Kidney (tissue), 14 donors: ENCODE results near the gene FHOD1. TPM values are rescaled to one million over a fixed set of nuclear protein-coding genes. Genes with fewer than 3 reads are reported as not detected.

ENCODE experiments used
- DNase-seq, 5 donors: peaks; one replicate each; pipeline ENCODE4 v3.0.0-alpha.2; 2013 to 2020
- FAIRE-seq: peaks from 2 replicates; lab custom pipeline; 2012; peaks lifted over from hg19 to GRCh38; lab: Jason Lieb, UNC
- H3K27ac ChIP-seq, 2 donors: one replicate each; pipeline ENCODE4 v1.7.0; 2013; ENCODE audit warnings: low read depth in 2 of 2, low read length in 2 of 2, inconsistent platforms in 1 of 2
- H3K27me3 ChIP-seq: one replicate; pipeline ENCODE4 v1.7.1; 2013; ENCODE audit warnings: low read length, inconsistent platforms; ENCODE audit not compliant: control insufficient read depth, insufficient read depth
- H3K36me3 ChIP-seq, 3 donors: one replicate each; pipeline versions ENCODE4 v1.7.0 to v1.7.1; 2013; ENCODE audit warnings: low read length in 3 of 3, control low read depth in 1 of 3, inconsistent platforms in 1 of 3; ENCODE audit not compliant: insufficient read depth in 3 of 3, control insufficient read depth in 2 of 3
- H3K4me1 ChIP-seq, 3 donors: one replicate each; pipeline versions ENCODE4 v1.7.0 to v1.7.1; 2013; ENCODE audit warnings: low read length in 3 of 3, inconsistent platforms in 1 of 3, low read depth in 1 of 3; ENCODE audit not compliant: control insufficient read depth in 2 of 3, insufficient read depth in 2 of 3
- H3K4me3 ChIP-seq, 3 donors: one replicate each; pipeline versions ENCODE4 v1.7.0 to v1.8.1; 2013; ENCODE audit warnings: low read length in 3 of 3, control low read depth in 1 of 3, inconsistent platforms in 1 of 3
- H3K9ac ChIP-seq, 3 donors: one replicate each; pipeline versions ENCODE4 v1.7.0 to v1.7.1; 2013; ENCODE audit warnings: low read length in 3 of 3, control low read depth in 1 of 3, inconsistent platforms in 1 of 3
- H3K9me3 ChIP-seq, 3 donors: one replicate each; pipeline versions ENCODE4 v1.7.0 to v1.7.1; 2013; ENCODE audit warnings: low read length in 3 of 3, control low read depth in 1 of 3, inconsistent platforms in 1 of 3; ENCODE audit not compliant: control insufficient read depth in 2 of 3, insufficient read depth in 1 of 3
- intact Hi-C: fragments of 100-400 bp; cut with DNase I; formaldehyde crosslinking; loops from one replicate; pipeline ENCODE4 v1.11.1; 2022
- polyA plus RNA-seq: library from polyadenylated mRNA; stranded (reverse); fragments of 350-450 nt; fragmentation: Illumina TruSeq; extraction: RNeasy Lipid Tissue Mini Kit (QIAGEN cat#74804); gene quantifications from one replicate; pipeline ENCODE4 v1.2.3, GENCODE V29; 2014; ENCODE audit warnings: low read depth, low replicate concordance; ENCODE audit not compliant: insufficient read depth
- total RNA-seq: library from RNA; stranded (reverse); fragmentation: NEBNext Ultra II Directional; extraction: Animal tissue kit (Norgen Biotek cat#: 25700); gene quantifications from one replicate; pipeline ENCODE4 v1.2.1, GENCODE V29; 2021
- TF ChIP-seq, protein P1 (sequence below): IDR thresholded peaks from 3 replicates; pipeline ENCODE4 v1.5.1; 2012; ENCODE audit warnings: mild to moderate bottlenecking, moderate library complexity, borderline replicate concordance; ENCODE audit not compliant: insufficient read depth; ENCODE audit errors: extremely low read depth
- donor health status: control.
- donor health status: control.
- donor health status: control.
- donor health status: control.
- donor health status: control.
- donor health status: DM: yes; HTN: yes; CAD: no.
- donor health status: Normal renal cell carcinoma (clear cell type).

The FHOD1 gene
- total and polyA plus RNA-seq, 2 donors from 2014 or later: 21.0 to 30.4 TPM

DNA sequence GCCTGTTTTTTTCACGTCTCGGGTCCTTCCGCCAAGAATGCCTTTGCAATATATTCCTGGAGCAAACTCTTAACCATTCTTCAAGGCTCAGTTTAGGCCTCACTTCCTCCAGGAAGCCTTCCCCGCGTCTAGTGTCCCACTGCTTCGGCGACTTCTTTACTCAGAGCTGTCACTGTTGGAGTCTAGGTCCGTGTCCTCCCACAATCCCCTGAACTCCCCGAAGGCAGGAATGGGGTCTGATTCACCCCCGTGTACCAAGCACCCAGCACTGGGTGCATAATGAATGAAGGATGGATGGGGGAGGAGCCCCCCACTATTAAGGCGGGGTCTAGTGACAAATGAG is 64.0 kb downstream of the FHOD1 start:
- Histone ChIP-seq H3K27me3 (no peaks in the 10 kb centered on the region), H3K9ac (peak overlapping the region; percentile 36 to 52 (median 46)), H3K36me3 (no peaks in the 10 kb centered on the region), H3K9me3 (no peaks in the 10 kb centered on the region), H3K4me1 (peaks cover 0 to 30% (median 9%) of the 10 kb centered on the region in 3 donors), H3K27ac (peak overlapping the region; percentile 95 to 96), H3K4me3 (peak overlapping the region; percentile 76 to 81 (median 79))
- no peak for DNase-seq
- no peak for FAIRE-seq
- intact Hi-C loops: no loop called here
- TF ChIP-seq, protein P1, sequence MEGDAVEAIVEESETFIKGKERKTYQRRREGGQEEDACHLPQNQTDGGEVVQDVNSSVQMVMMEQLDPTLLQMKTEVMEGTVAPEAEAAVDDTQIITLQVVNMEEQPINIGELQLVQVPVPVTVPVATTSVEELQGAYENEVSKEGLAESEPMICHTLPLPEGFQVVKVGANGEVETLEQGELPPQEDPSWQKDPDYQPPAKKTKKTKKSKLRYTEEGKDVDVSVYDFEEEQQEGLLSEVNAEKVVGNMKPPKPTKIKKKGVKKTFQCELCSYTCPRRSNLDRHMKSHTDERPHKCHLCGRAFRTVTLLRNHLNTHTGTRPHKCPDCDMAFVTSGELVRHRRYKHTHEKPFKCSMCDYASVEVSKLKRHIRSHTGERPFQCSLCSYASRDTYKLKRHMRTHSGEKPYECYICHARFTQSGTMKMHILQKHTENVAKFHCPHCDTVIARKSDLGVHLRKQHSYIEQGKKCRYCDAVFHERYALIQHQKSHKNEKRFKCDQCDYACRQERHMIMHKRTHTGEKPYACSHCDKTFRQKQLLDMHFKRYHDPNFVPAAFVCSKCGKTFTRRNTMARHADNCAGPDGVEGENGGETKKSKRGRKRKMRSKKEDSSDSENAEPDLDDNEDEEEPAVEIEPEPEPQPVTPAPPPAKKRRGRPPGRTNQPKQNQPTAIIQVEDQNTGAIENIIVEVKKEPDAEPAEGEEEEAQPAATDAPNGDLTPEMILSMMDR: no peak

DNA sequence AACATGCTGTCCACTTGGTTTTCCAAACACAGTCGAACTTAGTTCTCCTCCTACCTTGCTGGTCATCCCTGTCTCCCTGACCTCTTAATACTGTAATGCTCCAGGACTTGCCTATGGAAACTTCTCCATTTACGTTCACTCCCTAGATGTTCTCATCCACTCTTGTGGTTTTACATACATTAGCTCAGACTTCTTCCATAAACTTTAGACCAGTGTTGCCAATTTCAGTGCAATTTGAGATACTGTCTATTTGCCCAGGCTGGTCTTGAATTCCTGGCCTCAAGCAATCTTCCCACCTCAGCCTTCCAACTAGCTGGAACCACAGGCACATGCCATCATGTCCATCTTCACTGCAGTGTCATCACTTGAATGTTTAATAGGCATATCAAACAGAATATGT is 65.0 kb downstream of the FHOD1 start:
- FAIRE-seq (no peak), DNase-seq (no peak)
- Histone ChIP-seq H3K9ac (no peak overlapping the region), H3K27me3 (no peaks in the 10 kb centered on the region), H3K9me3 (no peaks in the 10 kb centered on the region), H3K27ac (no peak overlapping the region), H3K4me3 (no peak overlapping the region), H3K36me3 (no peaks in the 10 kb centered on the region), H3K4me1 (peaks cover 0 to 36% (median 9%) of the 10 kb centered on the region in 3 donors)
- intact Hi-C loops: no loop called here
- TF ChIP-seq, protein P1: no peak

DNA sequence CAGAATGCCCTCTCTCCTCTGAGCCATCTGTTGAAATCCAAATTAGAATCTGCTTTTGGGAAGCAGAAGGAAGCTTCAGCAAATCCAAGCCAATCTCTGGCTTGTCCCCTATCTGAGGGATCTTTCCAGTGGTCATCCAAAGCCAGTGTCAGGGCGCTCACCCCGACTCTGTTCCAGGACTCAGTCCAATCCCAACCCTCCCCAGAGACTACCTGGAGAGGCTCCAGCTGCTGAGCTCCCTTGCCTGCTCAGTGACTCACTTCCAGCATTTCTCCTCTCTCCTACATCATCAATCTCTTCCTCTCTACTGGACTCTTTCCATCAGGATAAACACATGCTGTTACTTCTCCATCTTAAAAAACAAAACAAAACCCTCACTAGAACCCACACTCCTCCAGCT is 65.9 kb downstream of the FHOD1 start:
- Histone ChIP-seq H3K27me3 (no peaks in the 10 kb centered on the region), H3K9ac (no peak overlapping the region), H3K27ac (peak overlapping the region in 1 of 2 donors; percentile 58), H3K9me3 (no peaks in the 10 kb centered on the region), H3K4me3 (no peak overlapping the region), H3K36me3 (no peaks in the 10 kb centered on the region), H3K4me1 (peaks cover 0 to 36% (median 9%) of the 10 kb centered on the region in 3 donors)
- intact Hi-C loops: no loop called here
- FAIRE-seq (no peak), DNase-seq (peak in 1 of 5 donors; percentile 90)
- TF ChIP-seq, protein P1: no peak

DNA sequence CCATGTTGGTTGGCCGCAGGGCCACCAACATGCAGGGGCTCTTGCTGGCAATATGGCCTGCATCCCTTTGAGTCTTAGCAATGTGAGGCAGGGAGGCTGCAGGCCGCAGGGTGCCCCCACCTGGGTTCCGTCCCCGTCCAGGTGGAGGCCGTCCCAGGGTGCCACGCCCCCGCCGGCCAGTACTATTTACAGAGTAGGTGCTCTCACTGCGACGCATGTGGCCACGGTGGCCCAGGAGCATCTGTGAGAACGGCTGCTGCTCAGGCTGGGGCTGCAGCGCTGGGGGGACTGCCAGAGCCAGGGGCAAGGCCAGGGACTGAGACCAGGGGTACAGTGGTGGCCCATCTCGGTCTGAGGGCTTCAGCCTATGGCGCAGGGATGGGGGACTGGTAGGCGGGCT is 67.1 kb downstream of the FHOD1 start:
- DNase-seq (no peak), FAIRE-seq (no peak)
- peaks cover 0 to 31% (median 5%) of the 10 kb centered on the region in 3 donors for H3K4me1 ChIP-seq
- no peaks in the 10 kb centered on the region for H3K36me3 ChIP-seq
- H3K4me3 ChIP-seq: no peak overlapping the region
- H3K9me3 ChIP-seq: no peaks in the 10 kb centered on the region
- no peak overlapping the region for H3K9ac ChIP-seq
- TF ChIP-seq, protein P1: no peak
- intact Hi-C loops: no loop called here
- peaks cover 3% of the 10 kb centered on the region for H3K27me3 ChIP-seq
- no peak overlapping the region for H3K27ac ChIP-seq
